ENCODE measurements around the gene PLA2G3.

DNA sequence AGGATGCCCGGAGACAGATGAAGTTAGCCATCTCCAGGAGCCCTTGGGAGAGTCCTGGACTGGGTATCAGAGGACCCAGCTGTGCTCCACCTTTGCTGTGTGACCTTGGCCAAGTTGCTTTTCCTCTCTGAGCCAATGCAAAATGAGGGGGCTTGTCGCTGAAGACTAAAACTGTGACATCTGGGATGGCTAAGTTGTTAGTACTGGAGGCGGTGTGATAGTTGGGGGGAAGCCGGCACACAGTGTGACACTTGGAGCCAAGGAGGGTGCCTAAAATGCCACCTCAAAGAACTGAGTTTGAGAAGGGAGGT is 17.1 kb downstream of the PLA2G3 start:
- no peak for TF ChIP-seq POLR2A (IDR thresholded peaks at IDR 0.05)
- TF ChIP-seq, protein P1, sequence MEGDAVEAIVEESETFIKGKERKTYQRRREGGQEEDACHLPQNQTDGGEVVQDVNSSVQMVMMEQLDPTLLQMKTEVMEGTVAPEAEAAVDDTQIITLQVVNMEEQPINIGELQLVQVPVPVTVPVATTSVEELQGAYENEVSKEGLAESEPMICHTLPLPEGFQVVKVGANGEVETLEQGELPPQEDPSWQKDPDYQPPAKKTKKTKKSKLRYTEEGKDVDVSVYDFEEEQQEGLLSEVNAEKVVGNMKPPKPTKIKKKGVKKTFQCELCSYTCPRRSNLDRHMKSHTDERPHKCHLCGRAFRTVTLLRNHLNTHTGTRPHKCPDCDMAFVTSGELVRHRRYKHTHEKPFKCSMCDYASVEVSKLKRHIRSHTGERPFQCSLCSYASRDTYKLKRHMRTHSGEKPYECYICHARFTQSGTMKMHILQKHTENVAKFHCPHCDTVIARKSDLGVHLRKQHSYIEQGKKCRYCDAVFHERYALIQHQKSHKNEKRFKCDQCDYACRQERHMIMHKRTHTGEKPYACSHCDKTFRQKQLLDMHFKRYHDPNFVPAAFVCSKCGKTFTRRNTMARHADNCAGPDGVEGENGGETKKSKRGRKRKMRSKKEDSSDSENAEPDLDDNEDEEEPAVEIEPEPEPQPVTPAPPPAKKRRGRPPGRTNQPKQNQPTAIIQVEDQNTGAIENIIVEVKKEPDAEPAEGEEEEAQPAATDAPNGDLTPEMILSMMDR (IDR thresholded peaks at IDR 0.05) = no peak

All from vagina (tissue), 2 donors.